Measurements from ENCODE around the gene C1QTNF6. TPM values are rescaled to one million over a fixed set of nuclear protein-coding genes. Genes with fewer than 3 reads are reported as not detected.

Gene C1QTNF6
- total RNA-seq, 1 donor = 11.9 TPM

DNA sequence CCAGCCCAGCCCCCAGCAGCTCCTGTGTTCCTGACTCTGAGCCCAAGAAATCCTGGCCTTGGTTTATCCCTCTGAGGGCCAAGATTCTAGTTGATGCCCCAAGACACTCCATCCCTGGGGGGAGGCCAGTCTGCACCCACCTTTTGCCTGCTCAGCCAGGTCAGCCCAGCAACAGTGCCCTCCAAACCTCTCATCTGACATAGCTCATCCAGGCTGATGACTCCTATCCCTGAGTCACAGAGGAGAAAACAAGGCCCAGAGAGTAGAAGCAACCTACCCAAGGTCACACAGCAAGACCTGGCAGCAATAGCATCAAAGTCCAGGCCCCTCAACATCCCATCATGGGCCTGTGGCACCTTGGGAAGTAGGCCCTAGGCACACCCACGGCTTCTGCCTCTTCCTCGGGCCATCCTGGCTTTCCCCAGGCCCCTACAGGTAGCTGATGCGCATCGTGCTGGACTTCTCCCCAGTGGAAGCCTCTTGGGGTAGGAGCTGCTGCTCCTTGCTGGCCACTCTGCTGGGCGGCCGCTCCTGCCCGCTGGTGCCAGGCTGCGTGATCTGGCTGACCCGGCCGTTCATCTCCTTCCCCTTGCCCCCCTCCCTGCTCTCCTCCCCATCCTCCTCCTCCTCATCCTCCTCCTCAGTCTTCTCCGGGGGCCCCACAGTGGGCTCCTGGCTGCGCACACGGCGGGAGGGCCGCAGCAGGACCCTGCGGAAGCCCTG, 18.2 kb upstream of the C1QTNF6 start:
- H4K20me1 ChIP-seq (ENCODE audit: insufficient read depth, low read length) = peaks cover 3% of the 10 kb centered on the region
- no peak overlapping the region for H3K4me3 ChIP-seq (ENCODE audit: insufficient read depth, low read length)
- no peak overlapping the region for H3K4me2 ChIP-seq (ENCODE audit: insufficient read depth, low read length)
- DNase-seq (ENCODE audit: insufficient read length, low spot score, missing footprints) = peak; percentile 81
- no peaks in the 10 kb centered on the region for H3K79me2 ChIP-seq (ENCODE audit: insufficient read depth, low read length)
- TF ChIP-seq, protein P1, sequence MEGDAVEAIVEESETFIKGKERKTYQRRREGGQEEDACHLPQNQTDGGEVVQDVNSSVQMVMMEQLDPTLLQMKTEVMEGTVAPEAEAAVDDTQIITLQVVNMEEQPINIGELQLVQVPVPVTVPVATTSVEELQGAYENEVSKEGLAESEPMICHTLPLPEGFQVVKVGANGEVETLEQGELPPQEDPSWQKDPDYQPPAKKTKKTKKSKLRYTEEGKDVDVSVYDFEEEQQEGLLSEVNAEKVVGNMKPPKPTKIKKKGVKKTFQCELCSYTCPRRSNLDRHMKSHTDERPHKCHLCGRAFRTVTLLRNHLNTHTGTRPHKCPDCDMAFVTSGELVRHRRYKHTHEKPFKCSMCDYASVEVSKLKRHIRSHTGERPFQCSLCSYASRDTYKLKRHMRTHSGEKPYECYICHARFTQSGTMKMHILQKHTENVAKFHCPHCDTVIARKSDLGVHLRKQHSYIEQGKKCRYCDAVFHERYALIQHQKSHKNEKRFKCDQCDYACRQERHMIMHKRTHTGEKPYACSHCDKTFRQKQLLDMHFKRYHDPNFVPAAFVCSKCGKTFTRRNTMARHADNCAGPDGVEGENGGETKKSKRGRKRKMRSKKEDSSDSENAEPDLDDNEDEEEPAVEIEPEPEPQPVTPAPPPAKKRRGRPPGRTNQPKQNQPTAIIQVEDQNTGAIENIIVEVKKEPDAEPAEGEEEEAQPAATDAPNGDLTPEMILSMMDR (IDR thresholded peaks at IDR 0.05; ENCODE audit: extremely low read depth, low read depth, low read length) = no peak
- H3K9me3 ChIP-seq (ENCODE audit: low read depth, low read length) = no peaks in the 10 kb centered on the region
- H3K36me3 ChIP-seq (ENCODE audit: insufficient read depth, low read length) = no peaks in the 10 kb centered on the region
- no peak overlapping the region for H3K27ac ChIP-seq (ENCODE audit: low read depth, low read length)
- no peak overlapping the region for H2AFZ ChIP-seq (ENCODE audit: low read length)
- H3K27me3 ChIP-seq (ENCODE audit: insufficient read depth, low read length) = peaks cover 8% of the 10 kb centered on the region
- no peaks in the 10 kb centered on the region for H3K4me1 ChIP-seq (ENCODE audit: insufficient read depth, low read length)

DNA sequence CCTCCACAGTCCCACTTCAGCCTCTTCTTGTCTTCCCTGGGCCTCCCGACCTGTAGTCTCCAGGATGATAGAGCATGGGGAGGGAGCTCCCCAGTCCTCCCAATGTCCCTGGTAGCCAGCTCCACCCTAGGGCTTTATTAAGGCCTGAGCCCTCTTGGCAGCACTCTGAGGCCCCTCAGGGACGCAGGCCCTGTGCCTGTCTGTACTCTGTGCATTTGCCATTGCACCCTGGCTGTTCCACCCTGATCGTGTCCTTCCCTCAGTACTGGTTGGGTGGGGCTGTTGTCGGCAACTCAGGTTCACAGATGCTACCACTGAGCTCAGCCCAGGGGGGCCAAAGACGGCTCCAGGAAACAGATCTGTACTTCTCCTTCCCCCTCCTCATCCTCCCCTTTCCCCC, 17.0 kb upstream of the C1QTNF6 start:
- no peak overlapping the region for H3K4me2 ChIP-seq (ENCODE audit: insufficient read depth, low read length)
- no peak overlapping the region for H2AFZ ChIP-seq (ENCODE audit: low read length)
- no peak overlapping the region for H3K27ac ChIP-seq (ENCODE audit: low read depth, low read length)
- DNase-seq (ENCODE audit: insufficient read length, low spot score, missing footprints) = no peak
- H4K20me1 ChIP-seq (ENCODE audit: insufficient read depth, low read length) = no peaks in the 10 kb centered on the region
- H3K79me2 ChIP-seq (ENCODE audit: insufficient read depth, low read length) = no peaks in the 10 kb centered on the region
- no peak overlapping the region for H3K4me3 ChIP-seq (ENCODE audit: insufficient read depth, low read length)
- no peaks in the 10 kb centered on the region for H3K9me3 ChIP-seq (ENCODE audit: low read depth, low read length)
- no peaks in the 10 kb centered on the region for H3K4me1 ChIP-seq (ENCODE audit: insufficient read depth, low read length)
- TF ChIP-seq, protein P1 (IDR thresholded peaks at IDR 0.05; ENCODE audit: extremely low read depth, low read depth, low read length) = no peak
- no peaks in the 10 kb centered on the region for H3K36me3 ChIP-seq (ENCODE audit: insufficient read depth, low read length)
- peaks cover 3% of the 10 kb centered on the region for H3K27me3 ChIP-seq (ENCODE audit: insufficient read depth, low read length)

GRCh38 chr22:37204045-37204655, 16.1 kb upstream of the C1QTNF6 start:
- Histone ChIP-seq H3K4me2 (ENCODE audit: insufficient read depth, low read length) (no peak overlapping the region), H2AFZ (ENCODE audit: low read length) (no peak overlapping the region), H3K27me3 (ENCODE audit: insufficient read depth, low read length) (peaks cover 3% of the 10 kb centered on the region), H4K20me1 (ENCODE audit: insufficient read depth, low read length) (no peaks in the 10 kb centered on the region), H3K9me3 (ENCODE audit: low read depth, low read length) (no peaks in the 10 kb centered on the region), H3K4me1 (ENCODE audit: insufficient read depth, low read length) (peaks cover 4% of the 10 kb centered on the region), H3K27ac (ENCODE audit: low read depth, low read length) (no peak overlapping the region), H3K4me3 (ENCODE audit: insufficient read depth, low read length) (no peak overlapping the region), H3K79me2 (ENCODE audit: insufficient read depth, low read length) (no peaks in the 10 kb centered on the region), H3K36me3 (ENCODE audit: insufficient read depth, low read length) (no peaks in the 10 kb centered on the region)
- DNase-seq (ENCODE audit: insufficient read length, low spot score, missing footprints) = peak; percentile 34
- TF ChIP-seq, protein P1 (IDR thresholded peaks at IDR 0.05; ENCODE audit: extremely low read depth, low read depth, low read length) = no peak

DNA sequence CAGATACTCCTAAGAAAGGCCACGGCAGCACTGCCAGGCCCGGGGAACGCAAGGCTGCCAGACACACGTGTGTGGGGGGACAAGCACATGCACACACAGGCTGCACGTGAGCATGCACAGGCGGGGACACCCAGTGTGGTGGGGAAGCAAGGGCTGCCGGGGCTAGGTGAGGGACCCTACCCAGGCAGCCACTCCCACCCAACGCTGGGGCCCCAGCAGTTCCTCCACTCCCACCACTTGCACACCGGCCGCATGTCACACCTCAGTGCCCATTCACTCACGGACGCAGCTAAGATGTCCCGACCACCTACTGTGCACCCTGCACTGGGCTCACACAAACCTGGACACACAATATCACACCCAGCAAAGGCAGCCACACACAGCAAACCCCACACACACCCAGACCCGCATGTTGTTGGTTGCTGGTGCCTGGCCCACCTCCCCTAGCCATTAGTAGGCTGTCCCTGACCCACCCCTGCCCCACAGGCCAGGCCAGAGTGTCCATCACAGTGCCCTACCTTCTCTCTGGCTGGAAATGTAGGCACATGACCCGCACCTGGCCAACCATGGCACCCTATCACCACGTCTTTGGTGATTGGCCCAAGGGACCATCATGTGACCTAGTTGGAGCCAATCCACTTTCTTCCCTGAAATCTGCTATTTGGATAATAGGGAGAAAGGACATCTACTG, 15.5 kb upstream of the C1QTNF6 start:
- Histone ChIP-seq H3K27ac (ENCODE audit: low read depth, low read length) (no peak overlapping the region), H4K20me1 (ENCODE audit: insufficient read depth, low read length) (no peaks in the 10 kb centered on the region), H3K27me3 (ENCODE audit: insufficient read depth, low read length) (peaks cover 3% of the 10 kb centered on the region), H3K4me2 (ENCODE audit: insufficient read depth, low read length) (no peak overlapping the region), H2AFZ (ENCODE audit: low read length) (no peak overlapping the region), H3K9me3 (ENCODE audit: low read depth, low read length) (no peaks in the 10 kb centered on the region), H3K79me2 (ENCODE audit: insufficient read depth, low read length) (no peaks in the 10 kb centered on the region), H3K4me1 (ENCODE audit: insufficient read depth, low read length) (peaks cover 4% of the 10 kb centered on the region), H3K4me3 (ENCODE audit: insufficient read depth, low read length) (no peak overlapping the region), H3K36me3 (ENCODE audit: insufficient read depth, low read length) (no peaks in the 10 kb centered on the region)
- TF ChIP-seq, protein P1 (IDR thresholded peaks at IDR 0.05; ENCODE audit: extremely low read depth, low read depth, low read length) = no peak
- peak; percentile 42 for DNase-seq (ENCODE audit: insufficient read length, low spot score, missing footprints)
